ENCODE data around the gene FAIM. TPM values are rescaled to one million over a fixed set of nuclear protein-coding genes. Genes with fewer than 3 reads are reported as not detected.
A peak's percentile ranks its signal among the peaks of the same experiment; 100 is the strongest.
"Not testable (repeated sequence)": the region's sequence is repeated elsewhere in the genome, so short reads cannot be mapped to it uniquely, and the experiment has no call there.

Gene FAIM
- total RNA-seq, 1 donor: 5.1 TPM

GRCh38 chr3:138675393-138675792 lies 66.8 kb downstream of the FAIM start:
- peak in 1 of 3 donors; percentile 63 for DNase-seq (ENCODE audit: low read depth in 2 of 3, low spot score in 2 of 3)

GRCh38 chr3:138678086-138678485 lies 69.5 kb downstream of the FAIM start:
- DNase-seq (ENCODE audit: low read depth in 2 of 3, low spot score in 2 of 3): no peak

DNA sequence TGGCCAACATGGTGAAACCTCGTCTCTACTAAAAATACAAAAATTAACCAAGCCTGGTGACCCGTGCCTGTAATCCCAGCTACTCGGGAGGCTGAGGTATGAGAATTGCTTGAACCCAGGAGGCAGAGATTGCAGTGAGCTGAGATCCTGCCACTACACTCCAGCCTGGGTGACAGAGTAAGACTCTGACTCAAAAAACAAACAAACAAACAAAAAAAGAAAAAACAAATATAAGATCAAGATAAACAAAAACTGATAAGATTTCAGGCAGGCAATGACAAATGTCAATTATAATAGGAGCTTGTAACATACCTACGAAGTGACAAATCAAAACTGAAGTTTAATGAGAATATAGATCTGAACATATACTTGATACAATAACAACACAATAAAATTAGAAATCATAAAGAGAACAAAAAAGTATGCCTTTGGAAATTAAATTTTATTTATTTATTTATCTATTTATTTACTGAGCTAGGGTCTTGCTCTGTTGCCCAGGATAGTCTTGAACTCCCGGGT lies 70.4 kb downstream of the FAIM start:
- DNase-seq (ENCODE audit: low read depth in 2 of 3, low spot score in 2 of 3): no peak

DNA sequence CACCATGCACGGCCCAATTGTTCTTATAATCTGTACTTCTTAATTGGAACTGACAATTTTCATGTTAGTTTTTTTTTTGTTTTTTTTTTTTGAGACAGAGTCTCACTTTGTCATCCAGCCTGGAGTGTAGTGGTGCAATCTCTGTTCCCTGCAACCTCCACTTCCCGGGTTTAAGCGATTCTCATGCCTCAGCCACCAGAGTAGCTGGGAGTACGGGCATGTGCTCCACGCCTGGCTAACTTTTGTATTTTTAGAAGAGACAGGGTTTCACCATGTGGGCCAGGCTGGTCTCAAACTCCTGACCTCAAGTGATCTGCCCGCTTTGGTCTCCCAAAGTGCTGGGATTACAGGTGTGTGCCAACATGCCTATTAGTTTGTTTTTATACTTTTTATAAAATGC lies 72.4 kb downstream of the FAIM start:
- not testable (repeated sequence) for DNase-seq (ENCODE audit: low read depth in 2 of 3, low spot score in 2 of 3)

DNA sequence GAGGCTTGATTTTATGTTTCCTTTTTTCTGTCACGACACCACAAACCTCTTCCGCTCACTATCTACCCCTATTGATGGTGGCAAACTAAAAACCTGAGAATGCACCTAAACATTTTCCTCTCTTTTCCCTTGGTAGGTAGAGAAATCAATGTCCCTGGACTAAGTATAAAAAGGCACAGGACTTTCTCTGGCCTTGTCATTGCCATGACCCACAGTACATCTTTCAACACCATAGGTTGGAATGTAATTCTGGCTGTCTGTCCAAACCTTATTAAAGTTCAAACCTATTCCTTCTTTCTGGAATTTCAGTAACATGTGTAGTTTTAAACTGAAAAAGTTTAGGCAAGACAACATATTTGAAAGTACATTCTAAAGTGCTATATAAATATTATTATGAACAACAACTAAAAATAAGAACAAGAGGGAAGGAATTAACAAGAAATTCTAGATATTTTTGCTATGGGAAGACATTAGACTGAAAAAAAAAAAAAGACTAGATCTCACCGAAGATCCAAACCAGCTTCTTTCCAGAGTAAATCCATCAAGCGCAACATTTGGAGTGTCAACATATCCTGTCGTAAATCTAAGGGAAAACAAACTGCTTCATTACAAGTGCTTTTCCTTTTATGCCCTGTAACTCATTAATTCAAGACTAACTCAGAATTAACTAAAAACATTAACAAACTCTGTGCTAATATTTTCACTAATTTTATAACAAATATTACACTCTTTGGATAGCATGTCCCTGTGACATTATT lies 73.1 kb downstream of the FAIM start:
- no peak for DNase-seq (ENCODE audit: low read depth in 2 of 3, low spot score in 2 of 3)

- DNase-seq (ENCODE audit: low read depth in 2 of 3, low spot score in 2 of 3): no peak
Measured at GRCh38 chr3:138682648-138683047, 74.1 kb downstream of the FAIM start.

Other genes starting within 250 kb of the FAIM start
- gene ESYT3, start 174.2 kb upstream of the FAIM start, total RNA-seq: 0.54 TPM
- 11.8 TPM for gene CEP70, start 14.5 kb upstream of the FAIM start, total RNA-seq
- gene PIK3CB, start 226.2 kb downstream of the FAIM start, total RNA-seq: 15.3 TPM

Measured in hematopoietic multipotent progenitor cell (in vitro differentiated cells).